Neural crest cell (in vitro differentiated cells): Measurements from ENCODE around the gene ZFAND3. TPM values are rescaled to one million over a fixed set of nuclear protein-coding genes. Genes with fewer than 3 reads are reported as not detected.

Experiments
- DNase-seq: peaks from one replicate; pipeline ENCODE4 v3.0.0; 2021; ENCODE audit warnings: low read depth, mixed read lengths, low spot score
- H3K27ac Mint-ChIP-seq: one replicate; pipeline ENCODE4 v1.8.0; 2021; ENCODE audit warnings: mild to moderate bottlenecking, mixed read lengths; ENCODE audit not compliant: unreplicated experiment
- H3K27me3 Mint-ChIP-seq: 2 replicates; pipeline ENCODE4 v1.8.0; 2021; ENCODE audit warnings: low read depth, mild to moderate bottlenecking, mixed read lengths
- H3K36me3 Mint-ChIP-seq: 2 replicates; pipeline ENCODE4 v1.8.0; 2021; ENCODE audit warnings: low read depth, mild to moderate bottlenecking, mixed read lengths
- H3K4me1 Mint-ChIP-seq: 2 replicates; pipeline ENCODE4 v1.8.0; 2021; ENCODE audit warnings: mixed read lengths
- H3K4me3 Mint-ChIP-seq: one replicate; pipeline ENCODE4 v1.8.0; 2021; ENCODE audit warnings: mild to moderate bottlenecking, mixed read lengths
- H3K9me3 Mint-ChIP-seq: 2 replicates; pipeline ENCODE4 v1.8.0; 2021; ENCODE audit warnings: mixed read lengths
- CTCF ChIP-seq: fragments of 200-600 bp; sonication (generic); conservative IDR thresholded peaks from 2 replicates; pipeline ENCODE4 v1.5.0; 2021; ENCODE audit warnings: antibody characterized with exemption, mild to moderate bottlenecking
- total RNA-seq: library from RNA; stranded (reverse); gene quantifications from 2 replicates; pipeline ENCODE4 v1.2.1, GENCODE V29; 2021

Gene ZFAND3
- total RNA-seq, 1 donor from 2014 or later: 65.9 TPM

GRCh38 chr6:37824170-37824569 is 4.6 kb downstream of the ZFAND3 start:
- Mint-ChIP-seq H3K36me3 (no peaks in the 10 kb centered on the region), H3K27me3 (no peaks in the 10 kb centered on the region), H3K4me1 (peaks cover 60% of the 10 kb centered on the region), H3K4me3 (no peak overlapping the region), H3K9me3 (no peaks in the 10 kb centered on the region), H3K27ac (no peak overlapping the region)
- DNase-seq: no peak
- TF ChIP-seq CTCF: no peak

GRCh38 chr6:37826188-37826587 is 6.7 kb downstream of the ZFAND3 start:
- Mint-ChIP-seq H3K4me3 (no peak overlapping the region), H3K27ac (no peak overlapping the region)

GRCh38 chr6:37826993-37827392 is 7.5 kb downstream of the ZFAND3 start:
- no peak for DNase-seq
- Mint-ChIP-seq H3K4me1 (peaks cover 51% of the 10 kb centered on the region), H3K9me3 (no peaks in the 10 kb centered on the region), H3K27me3 (no peaks in the 10 kb centered on the region), H3K4me3 (no peak overlapping the region), H3K27ac (no peak overlapping the region), H3K36me3 (peaks cover 5% of the 10 kb centered on the region)
- no peak for TF ChIP-seq CTCF

More at GRCh38 chr6:37826188-37826587, 6.7 kb downstream of the ZFAND3 start:
- Mint-ChIP-seq H3K27me3 (no peaks in the 10 kb centered on the region), H3K4me1 (peaks cover 54% of the 10 kb centered on the region), H3K36me3 (no peaks in the 10 kb centered on the region), H3K9me3 (no peaks in the 10 kb centered on the region)
- no peak for TF ChIP-seq CTCF
- no peak for DNase-seq

GRCh38 chr6:37827603-37828265 is 8.2 kb downstream of the ZFAND3 start:
- Mint-ChIP-seq H3K36me3 (peaks cover 9% of the 10 kb centered on the region), H3K4me1 (peaks cover 43% of the 10 kb centered on the region), H3K27me3 (no peaks in the 10 kb centered on the region), H3K27ac (no peak overlapping the region), H3K9me3 (no peaks in the 10 kb centered on the region), H3K4me3 (no peak overlapping the region)
- DNase-seq: no peak
- TF ChIP-seq CTCF: no peak

- H3K27me3 Mint-ChIP-seq: no peaks in the 10 kb centered on the region
- no peak for TF ChIP-seq CTCF
- H3K36me3 Mint-ChIP-seq: peaks cover 20% of the 10 kb centered on the region
- H3K27ac Mint-ChIP-seq: no peak overlapping the region
- H3K4me3 Mint-ChIP-seq: no peak overlapping the region
- DNase-seq: no peak
- peaks cover 24% of the 10 kb centered on the region for H3K4me1 Mint-ChIP-seq
- peaks cover 4% of the 10 kb centered on the region for H3K9me3 Mint-ChIP-seq
Measured at GRCh38 chr6:37830225-37830624, 10.7 kb downstream of the ZFAND3 start.
